Left ventricle myocardium inferior (tissue), 1 donor: Measurements from ENCODE around the gene NEK10. TPM values are rescaled to one million over a fixed set of nuclear protein-coding genes. Genes with fewer than 3 reads are reported as not detected.

ENCODE experiments used
- DNase-seq: peaks from one replicate; pipeline ENCODE4 v3.0.0-alpha.2; 2020
- H3K27ac ChIP-seq: fragments of 200-600 bp; replicated peaks from 2 replicates; pipeline ENCODE4 v1.8.0; 2021
- H3K27me3 ChIP-seq: fragments of 200-600 bp; 2 replicates; pipeline ENCODE4 v1.8.0; 2021; ENCODE audit warnings: low read depth
- H3K36me3 ChIP-seq: fragments of 200-600 bp; 2 replicates; pipeline ENCODE4 v1.8.0; 2021
- H3K4me1 ChIP-seq: fragments of 200-600 bp; 2 replicates; pipeline ENCODE4 v1.8.0; 2021
- H3K4me3 ChIP-seq: fragments of 200-600 bp; 2 replicates; pipeline ENCODE4 v1.8.0; 2021; ENCODE audit warnings: mild to moderate bottlenecking, moderate library complexity
- H3K9me3 ChIP-seq: fragments of 200-600 bp; replicated peaks from 2 replicates; pipeline ENCODE4 v1.8.0; 2021
- CTCF ChIP-seq: fragments of 200-600 bp; IDR thresholded peaks from 2 replicates; pipeline ENCODE4 v1.8.0; 2021; ENCODE audit warnings: antibody characterized with exemption, mild to moderate bottlenecking, borderline replicate concordance
- intact Hi-C: fragments of 100-400 bp; cut with micrococcal nuclease; formaldehyde crosslinking; loops from one replicate; pipeline ENCODE4 v1.11.0; 2022
- total RNA-seq: library from RNA; stranded (reverse); fragmentation: NEBNext Ultra II Directional; extraction: Animal tissue kit (Norgen Biotek cat#: 25700); gene quantifications from one replicate; pipeline ENCODE4 v1.2.1, GENCODE V29; 2021
- donor health status: DM: no; HTN: yes; CAD: no; lungs with severe emphysema.

Gene NEK10
- total RNA-seq, 1 donor from 2014 or later, result 11.5 TPM

- DNase-seq, result no peak
- intact Hi-C loops, result no loop called here
- H3K4me3 ChIP-seq, result no peak overlapping the region
- no peaks in the 10 kb centered on the region for H3K27me3 ChIP-seq
- H3K27ac ChIP-seq, result no peak overlapping the region
- H3K36me3 ChIP-seq, result no peaks in the 10 kb centered on the region
- no peaks in the 10 kb centered on the region for H3K4me1 ChIP-seq
- H3K9me3 ChIP-seq, result no peaks in the 10 kb centered on the region
- no peak for TF ChIP-seq CTCF
Measured at GRCh38 chr3:27216955-27217552, 152.1 kb downstream of the NEK10 start.

- H3K4me3 ChIP-seq, result no peak overlapping the region
- no peaks in the 10 kb centered on the region for H3K27me3 ChIP-seq
- no peak for DNase-seq
- H3K27ac ChIP-seq, result no peak overlapping the region
- no peaks in the 10 kb centered on the region for H3K9me3 ChIP-seq
- H3K4me1 ChIP-seq, result no peaks in the 10 kb centered on the region
- TF ChIP-seq CTCF, result no peak
- H3K36me3 ChIP-seq, result no peaks in the 10 kb centered on the region
- intact Hi-C loops, result no loop called here
Measured at GRCh38 chr3:27216295-27216855, 152.8 kb downstream of the NEK10 start.

GRCh38 chr3:27213450-27213849, 155.7 kb downstream of the NEK10 start:
- Histone ChIP-seq H3K36me3 (no peaks in the 10 kb centered on the region), H3K27ac (no peak overlapping the region), H3K4me1 (peaks cover 5% of the 10 kb centered on the region), H3K9me3 (no peaks in the 10 kb centered on the region), H3K27me3 (no peaks in the 10 kb centered on the region), H3K4me3 (no peak overlapping the region)
- no peak for DNase-seq
- TF ChIP-seq CTCF, result no peak
- intact Hi-C loops, result no loop called here

- no peak overlapping the region for H3K27ac ChIP-seq
- no peak for TF ChIP-seq CTCF
- H3K27me3 ChIP-seq, result no peaks in the 10 kb centered on the region
- H3K9me3 ChIP-seq, result no peaks in the 10 kb centered on the region
- peaks cover 5% of the 10 kb centered on the region for H3K4me1 ChIP-seq
- H3K4me3 ChIP-seq, result no peak overlapping the region
- DNase-seq, result no peak
- intact Hi-C loops, result no loop called here
- no peaks in the 10 kb centered on the region for H3K36me3 ChIP-seq
Measured at GRCh38 chr3:27209617-27210264, 159.4 kb downstream of the NEK10 start.

GRCh38 chr3:27208961-27209616, 160.1 kb downstream of the NEK10 start:
- Histone ChIP-seq H3K27me3 (no peaks in the 10 kb centered on the region), H3K9me3 (no peaks in the 10 kb centered on the region), H3K4me3 (no peak overlapping the region), H3K4me1 (peaks cover 5% of the 10 kb centered on the region), H3K27ac (no peak overlapping the region), H3K36me3 (no peaks in the 10 kb centered on the region)
- no peak for TF ChIP-seq CTCF
- no peak for DNase-seq
- intact Hi-C loops, result no loop called here
